ENCODE data around the gene RACGAP1.

- TF ChIP-seq EZH2 (IDR thresholded peaks at IDR 0.05; ENCODE audit: low read length, unreplicated experiment) (no peak), CTCF (conservative IDR thresholded peaks at IDR 0.05; ENCODE audit: low read depth, low read length) (no peak)
Measured at GRCh38 chr12:50016501-50017475, 8.5 kb downstream of the RACGAP1 start.

Data from PC-3 (cell line).